GM19463 (cell line): ENCODE data around the gene NCOA1.

ENCODE experiments used
- ATAC-seq: cut with Tn5 transposase; IDR thresholded peaks from one replicate; pipeline ENCODE4 v1.9.1; 2021; ENCODE audit warnings: mild to moderate bottlenecking, moderate library complexity; ENCODE audit not compliant: unreplicated experiment

Gene NCOA1

DNA sequence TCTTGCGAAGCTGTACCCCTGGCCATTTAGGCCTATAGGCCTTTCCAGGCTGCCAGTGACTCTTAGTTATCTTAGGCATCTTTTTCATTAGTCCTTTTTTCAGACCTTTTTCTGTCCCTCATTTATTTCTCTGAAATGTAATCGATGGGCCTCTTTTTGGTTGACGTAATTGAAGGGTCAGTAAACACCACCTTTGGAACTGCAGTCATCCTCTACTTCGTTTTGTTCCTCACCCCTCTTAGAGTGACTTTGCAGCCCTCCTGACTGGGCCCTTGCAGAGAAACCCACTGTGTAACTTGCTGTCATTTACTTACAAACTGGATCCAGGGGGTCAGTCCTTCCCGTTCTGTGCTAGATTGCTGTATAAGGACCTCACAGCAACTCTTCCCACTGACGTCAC lies 325.4 kb downstream of the NCOA1 start:
- ATAC-seq: no peak

- ATAC-seq: no peak
Observed at GRCh38 chr2:24816884-24817283, 325.8 kb downstream of the NCOA1 start.

DNA sequence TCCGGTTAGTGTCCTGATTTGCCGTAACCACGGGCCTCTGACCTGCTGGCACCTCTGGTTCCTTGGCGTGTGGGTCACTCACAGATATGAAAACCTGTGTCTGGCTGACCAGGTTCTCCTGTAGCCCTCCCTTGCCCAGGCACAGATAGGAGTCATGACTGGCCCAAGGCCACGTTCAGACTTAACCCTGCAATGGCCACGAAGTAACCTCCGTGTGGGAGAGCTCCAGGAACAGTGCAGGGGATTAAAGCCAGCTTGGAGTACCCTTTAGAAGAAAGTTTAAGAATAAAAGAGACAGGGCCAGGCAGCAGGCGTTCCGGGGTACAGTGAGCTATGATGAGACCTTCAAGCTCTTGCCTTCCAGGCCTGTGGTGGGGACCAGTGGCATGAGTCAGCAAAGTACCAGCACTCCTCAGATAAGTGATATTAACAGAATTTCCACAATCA lies 327.7 kb downstream of the NCOA1 start:
- ATAC-seq: no peak

DNA sequence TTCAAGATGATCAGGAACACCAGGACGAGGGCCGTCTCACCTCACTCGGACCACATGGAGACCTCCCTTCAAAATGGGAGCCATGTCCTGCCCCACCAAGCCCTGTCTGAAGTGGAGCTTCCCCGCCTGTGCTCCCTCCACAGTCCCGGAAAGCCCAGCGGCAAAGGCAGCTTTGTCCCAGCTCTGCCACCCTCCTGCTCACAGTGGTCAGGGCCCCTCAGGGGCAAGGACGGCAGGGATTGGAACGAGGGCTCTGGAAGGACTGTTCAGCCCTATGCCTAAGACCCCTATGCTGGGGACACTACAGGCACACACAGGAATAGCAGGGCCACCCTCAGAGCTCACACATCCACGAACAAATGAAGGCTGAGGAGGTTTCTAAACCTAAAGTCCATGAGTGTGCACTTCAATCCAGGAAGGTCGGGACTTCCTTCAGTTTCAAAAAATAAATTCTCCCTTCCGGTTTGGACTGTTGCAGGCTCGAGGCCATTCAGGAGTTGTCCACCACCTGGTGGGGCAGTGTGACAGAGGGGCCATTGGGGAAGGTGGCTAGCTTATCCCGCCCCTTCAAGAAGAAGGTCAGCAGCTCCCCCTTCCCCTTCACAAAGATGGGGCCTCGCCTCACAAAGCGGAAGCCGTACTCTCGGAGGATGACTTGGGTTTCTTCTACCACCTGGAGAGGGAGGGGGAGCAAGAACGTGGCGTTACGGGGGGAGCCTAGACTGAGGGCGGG lies 328.6 kb downstream of the NCOA1 start:
- ATAC-seq: no peak

DNA sequence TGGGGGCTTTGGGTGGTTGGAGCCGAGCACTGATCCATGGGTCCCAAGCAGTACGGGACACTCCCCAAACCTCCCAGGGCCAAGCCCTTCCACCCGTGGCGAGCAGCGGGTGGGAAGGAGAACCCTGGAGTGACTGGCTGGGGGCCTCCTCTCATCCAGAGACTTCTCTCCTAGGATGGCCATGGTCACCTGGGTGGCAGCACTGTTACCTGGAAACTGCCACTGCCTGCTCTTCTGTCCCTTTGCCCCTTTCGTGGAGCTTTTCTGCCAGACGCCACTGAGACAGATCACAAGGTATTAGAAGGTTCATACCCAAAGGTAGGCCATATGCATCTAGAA lies 329.1 kb downstream of the NCOA1 start:
- ATAC-seq: no peak
